GM21529 (cell line): ENCODE data around the gene GLUD1.
"Not testable (repeated sequence)": the region's sequence is repeated elsewhere in the genome, so short reads cannot be mapped to it uniquely, and the experiment has no call there.

Experiments used
- ATAC-seq: cut with Tn5 transposase; IDR thresholded peaks from one replicate; pipeline ENCODE4 v1.9.1; 2021; ENCODE audit not compliant: unreplicated experiment

Gene GLUD1

GRCh38 chr10:87053111-87053510 lies 41.5 kb downstream of the GLUD1 start:
- no peak for ATAC-seq

- no peak for ATAC-seq
These were observed 49.2 kb downstream of the GLUD1 start for GRCh38 chr10:87045434-87045938.

GRCh38 chr10:87043579-87043978 lies 51.1 kb downstream of the GLUD1 start:
- ATAC-seq: not testable (repeated sequence)

GRCh38 chr10:87038786-87039185 lies 55.9 kb downstream of the GLUD1 start:
- no peak for ATAC-seq

GRCh38 chr10:87038286-87038717 lies 56.3 kb downstream of the GLUD1 start:
- ATAC-seq: no peak

- ATAC-seq: no peak
These were observed 58.0 kb downstream of the GLUD1 start for GRCh38 chr10:87036623-87037022.

GRCh38 chr10:87030912-87031635 lies 63.6 kb downstream of the GLUD1 start:
- ATAC-seq: no peak

- ATAC-seq: not testable (repeated sequence)
These were observed 64.2 kb downstream of the GLUD1 start for GRCh38 chr10:87030419-87030818.

GRCh38 chr10:87026747-87027508 lies 67.7 kb downstream of the GLUD1 start:
- ATAC-seq: not testable (repeated sequence)

GRCh38 chr10:87025285-87025958 lies 69.2 kb downstream of the GLUD1 start:
- ATAC-seq: not testable (repeated sequence)

- not testable (repeated sequence) for ATAC-seq
These were observed 74.6 kb downstream of the GLUD1 start, which contains the start of gene FAM25A for GRCh38 chr10:87020056-87020455. Gene FAM25A (plus strand): TSS chr10:87020294. CDS start chr10:87020325, 31 bp downstream.

GRCh38 chr10:87019504-87019903 lies 75.1 kb downstream of the GLUD1 start:
- ATAC-seq: not testable (repeated sequence)

- not testable (repeated sequence) for ATAC-seq
These were observed 75.6 kb downstream of the GLUD1 start for GRCh38 chr10:87019066-87019465.

- not testable (repeated sequence) for ATAC-seq
These were observed 76.5 kb downstream of the GLUD1 start for GRCh38 chr10:87018127-87018526.

GRCh38 chr10:87014986-87015716 lies 79.5 kb downstream of the GLUD1 start:
- ATAC-seq: not testable (repeated sequence)

- ATAC-seq: not testable (repeated sequence)
These were observed 81.1 kb downstream of the GLUD1 start for GRCh38 chr10:87013528-87013927.

GRCh38 chr10:87009134-87009696 lies 85.4 kb downstream of the GLUD1 start:
- ATAC-seq: not testable (repeated sequence)

- not testable (repeated sequence) for ATAC-seq
These were observed 86.3 kb downstream of the GLUD1 start for GRCh38 chr10:87008303-87008702.

- not testable (repeated sequence) for ATAC-seq
These were observed 87.0 kb downstream of the GLUD1 start for GRCh38 chr10:87007674-87008073.

GRCh38 chr10:87007124-87007523 lies 87.5 kb downstream of the GLUD1 start:
- not testable (repeated sequence) for ATAC-seq
